GM12878 (cell line): ENCODE data around the gene SVOP. TPM values are rescaled to one million over a fixed set of nuclear protein-coding genes. Genes with fewer than 3 reads are reported as not detected.

Experiments
- BCL11A ChIP-seq: IDR thresholded peaks from 2 replicates; pipeline ENCODE4 v1.6.1; 2011; ENCODE audit warnings: low read depth, low read length
- CUX1 ChIP-seq: IDR thresholded peaks from 2 replicates; pipeline ENCODE4 v1.6.1; 2012; ENCODE audit warnings: improper control_type of control experiment, low read depth, low read length; ENCODE audit not compliant: insufficient replicate concordance
- EGR1 ChIP-seq, 2 experiments: IDR thresholded peaks; 1 replicate in 1 of 2; 2 replicates in 1 of 2; pipeline ENCODE4 v1.6.1; 2011 to 2012; ENCODE audit warnings: low read depth in 2 of 2, low read length in 2 of 2, borderline replicate concordance in 1 of 2, mild to moderate bottlenecking in 1 of 2, moderate library complexity in 1 of 2
- HDGF ChIP-seq: fragments of 450-650 bp; IDR thresholded peaks from 2 replicates; pipeline ENCODE4 v1.6.1; 2016; ENCODE audit warnings: antibody characterized with exemption
- KAT2A ChIP-seq: conservative IDR thresholded peaks from 2 replicates; pipeline ENCODE4 v1.6.1; 2011; ENCODE audit warnings: low read depth, low read length; ENCODE audit not compliant: control insufficient read depth
- LARP7 ChIP-seq: fragments of 450-650 bp; IDR thresholded peaks from 2 replicates; pipeline ENCODE4 v1.6.1; 2017; ENCODE audit warnings: mild to moderate bottlenecking
- MXI1 ChIP-seq: fragments of 150-350 bp; IDR thresholded peaks from 2 replicates; pipeline ENCODE4 v1.6.1; 2011; ENCODE audit warnings: low read depth, mild to moderate bottlenecking, inconsistent platforms, low read length, improper control_type of control experiment
- MYC ChIP-seq: IDR thresholded peaks from 2 replicates; pipeline ENCODE4 v1.6.1; 2011; ENCODE audit warnings: mild to moderate bottlenecking, low read length, moderate library complexity, inconsistent platforms; ENCODE audit not compliant: insufficient read depth, insufficient replicate concordance, insufficient read length, severe bottlenecking
- NFIC ChIP-seq: IDR thresholded peaks from 2 replicates; pipeline ENCODE4 v1.6.1; 2012; ENCODE audit warnings: low read depth, mild to moderate bottlenecking, inconsistent platforms, low read length, moderate library complexity
- RBBP5 ChIP-seq: fragments of 200-600 bp; sonication (generic); conservative IDR thresholded peaks from 2 replicates; pipeline ENCODE4 v1.6.1; 2016
- SIN3A ChIP-seq: IDR thresholded peaks from 2 replicates; pipeline ENCODE4 v1.6.1; 2012; ENCODE audit warnings: low read depth, low read length, improper control_type of control experiment
- TCF3 ChIP-seq: IDR thresholded peaks from 2 replicates; pipeline ENCODE4 v1.6.1; 2012; ENCODE audit warnings: low read depth, mild to moderate bottlenecking, low read length, borderline replicate concordance; ENCODE audit not compliant: insufficient read depth
- polyA plus RNA-seq, 11 experiments: library from polyadenylated mRNA; depleted of rRNA in 4 of 11; unstranded in 6 of 11; stranded (reverse) in 5 of 11; fragments of >200 nt; fragmentation: Nextera tagmentation in 4 of 11; fragmentation: Illumina TruSeq in 1 of 11; extraction: Ambion mirVana in 4 of 11; extraction: Trizol in 1 of 11; gene quantifications; 1 replicate in 1 of 11; 2 replicates in 10 of 11; pipeline versions ENCODE4 v1.2.1 to v1.2.3, GENCODE V29; 2011 to 2016; ENCODE audit warnings: inconsistent platforms in 2 of 11, missing spikeins in 2 of 11, low read depth in 1 of 11
- total RNA-seq, 4 experiments: library from RNA; depleted of rRNA in 3 of 4; stranded (reverse); fragments of >200 nt in 3 of 4; fragmentation: Illumina TruSeq in 1 of 4; extraction: Trizol in 1 of 4; gene quantifications; 2 replicates each; pipeline versions ENCODE4 v1.2.1 to v1.2.3, GENCODE V29; 2013 to 2021

SVOP gene
- total and polyA plus RNA-seq, 10 of the 15 experiments (the other 5 are each of a cell fraction or from before 2014, with no cell fraction given) = under 0.01 TPM; not detected in 9

GRCh38 chr12:108876550-108876949, 144.3 kb downstream of the SVOP start (continued):
- no peak for TF ChIP-seq CUX1
- TF ChIP-seq MYC = no peak
- no peak for TF ChIP-seq SIN3A
- no peak for TF ChIP-seq LARP7
- TF ChIP-seq RBBP5 = no peak
- TF ChIP-seq TCF3 = no peak
- no peak for TF ChIP-seq BCL11A
- no peak for TF ChIP-seq NFIC
- TF ChIP-seq KAT2A = no peak
- TF ChIP-seq HDGF = no peak
- no peak for TF ChIP-seq EGR1 (IDR thresholded peaks at IDR 0.05; ENCODE audit: borderline replicate concordance in 1 of 2, low read depth in 2 of 2, low read length in 2 of 2)
- TF ChIP-seq MXI1 = no peak
